Astrocyte (in vitro differentiated cells and primary cell): ENCODE measurements around the gene TMCC1. TPM values are rescaled to one million over a fixed set of nuclear protein-coding genes. Genes with fewer than 3 reads are reported as not detected.
A peak's percentile ranks its signal among the peaks of the same experiment; 100 is the strongest.

Experiments
- DNase-seq: peaks from one replicate; pipeline ENCODE4 v3.0.0-alpha.2; 2010; ENCODE audit warnings: low read depth
- FAIRE-seq: peaks from 2 replicates; lab custom pipeline; 2011; peaks lifted over from hg19 to GRCh38; lab: Jason Lieb, UNC
- H2AFZ ChIP-seq: 2 replicates; pipeline ENCODE4 v1.6.0; 2012; ENCODE audit warnings: low read depth, low read length, inconsistent platforms
- H3K27ac ChIP-seq: 2 replicates; pipeline ENCODE4 v1.5.1; 2011; ENCODE audit warnings: low read depth, low read length, inconsistent platforms
- H3K27me3 ChIP-seq: 2 replicates; pipeline ENCODE4 v1.6.0; 2011; ENCODE audit warnings: low read length, inconsistent platforms; ENCODE audit not compliant: insufficient read depth
- H3K36me3 ChIP-seq: 2 replicates; pipeline ENCODE4 v1.5.1; 2011; ENCODE audit warnings: low read length, inconsistent platforms; ENCODE audit not compliant: insufficient read depth
- H3K4me1 ChIP-seq: 2 replicates; pipeline ENCODE4 v1.5.1; 2011; ENCODE audit warnings: low read length, inconsistent platforms; ENCODE audit not compliant: insufficient read depth
- H3K4me2 ChIP-seq: 2 replicates; pipeline ENCODE4 v1.6.0; 2012; ENCODE audit warnings: low read length, inconsistent platforms
- H3K4me3 ChIP-seq: 2 replicates; pipeline ENCODE4 v1.5.1; 2011; ENCODE audit warnings: low read depth, mild to moderate bottlenecking, low read length, inconsistent platforms; ENCODE audit not compliant: insufficient read depth
- H3K79me2 ChIP-seq: 2 replicates; pipeline ENCODE4 v1.6.0; 2012; ENCODE audit warnings: mild to moderate bottlenecking, low read length, inconsistent platforms; ENCODE audit not compliant: insufficient read depth
- H3K9ac ChIP-seq: 2 replicates; pipeline ENCODE4 v1.6.0; 2012; ENCODE audit warnings: mild to moderate bottlenecking, low read length, inconsistent platforms
- H3K9me3 ChIP-seq: 2 replicates; pipeline ENCODE4 v1.5.1; 2012; ENCODE audit warnings: low read depth, mild to moderate bottlenecking, low read length, inconsistent platforms; ENCODE audit not compliant: insufficient read depth
- H4K20me1 ChIP-seq: 2 replicates; pipeline ENCODE4 v1.6.0; 2012; ENCODE audit warnings: low read length, inconsistent platforms; ENCODE audit not compliant: insufficient read depth
- H3K27ac Mint-ChIP-seq: one replicate; pipeline ENCODE4 v1.8.0; 2021; ENCODE audit warnings: mild to moderate bottlenecking, mixed read lengths; ENCODE audit not compliant: unreplicated experiment
- H3K27me3 Mint-ChIP-seq: one replicate; pipeline ENCODE4 v1.8.0; 2021; ENCODE audit warnings: low read depth, mixed read lengths; ENCODE audit not compliant: unreplicated experiment
- H3K36me3 Mint-ChIP-seq: one replicate; pipeline ENCODE4 v1.8.0; 2021; ENCODE audit warnings: low read depth, mixed read lengths; ENCODE audit not compliant: unreplicated experiment
- H3K4me1 Mint-ChIP-seq: one replicate; pipeline ENCODE4 v1.8.0; 2021; ENCODE audit warnings: low read depth, mixed read lengths; ENCODE audit not compliant: unreplicated experiment
- H3K4me3 Mint-ChIP-seq: one replicate; pipeline ENCODE4 v1.8.0; 2021; ENCODE audit warnings: mild to moderate bottlenecking, moderate library complexity, mixed read lengths; ENCODE audit not compliant: unreplicated experiment
- H3K9me3 Mint-ChIP-seq: one replicate; pipeline ENCODE4 v1.8.0; 2021; ENCODE audit warnings: mild to moderate bottlenecking, mixed read lengths; ENCODE audit not compliant: unreplicated experiment
- CTCF ChIP-seq: IDR thresholded peaks from 2 replicates; pipeline ENCODE4 v1.5.1; 2011; ENCODE audit warnings: low read depth, mild to moderate bottlenecking, inconsistent platforms, low read length, moderate library complexity; ENCODE audit not compliant: insufficient read depth
- EZH2 ChIP-seq: IDR thresholded peaks from 2 replicates; pipeline ENCODE4 v1.6.1; 2012; ENCODE audit warnings: mild to moderate bottlenecking, low read length, inconsistent platforms; ENCODE audit not compliant: insufficient read depth
- total RNA-seq: library from RNA; stranded (reverse); gene quantifications from 2 replicates; pipeline ENCODE4 v1.2.1, GENCODE V29; 2021

Gene TMCC1
- total RNA-seq, 1 donor from 2014 or later: 37.9 TPM

GRCh38 chr3:129650256-129650872 is 243.1 kb downstream of the TMCC1 start:
- TF ChIP-seq CTCF (peak; percentile 63), EZH2 (no peak)
- H3K9ac ChIP-seq: peak overlapping the region; percentile 33
- peak overlapping the region; percentile 54 for H3K27ac Mint-ChIP-seq
- H2AFZ ChIP-seq: no peak overlapping the region
- FAIRE-seq (no peak), DNase-seq (peak; percentile 74)
- no peaks in the 10 kb centered on the region for H3K9me3 ChIP-seq
- no peak overlapping the region for H3K4me3 ChIP-seq
- peak overlapping the region; percentile 42 for H3K4me2 ChIP-seq
- peaks cover 23% of the 10 kb centered on the region for H3K4me1 ChIP-seq
- no peaks in the 10 kb centered on the region for H3K36me3 ChIP-seq
- H3K36me3 Mint-ChIP-seq: peaks cover 2% of the 10 kb centered on the region
- no peak overlapping the region for H3K4me3 Mint-ChIP-seq
- no peak overlapping the region for H3K27ac ChIP-seq
- H3K4me1 Mint-ChIP-seq: peaks cover 43% of the 10 kb centered on the region
- no peaks in the 10 kb centered on the region for H3K9me3 Mint-ChIP-seq
- H4K20me1 ChIP-seq: no peaks in the 10 kb centered on the region
- peaks cover 2% of the 10 kb centered on the region for H3K79me2 ChIP-seq
- H3K27me3 ChIP-seq: no peaks in the 10 kb centered on the region
- H3K27me3 Mint-ChIP-seq: no peaks in the 10 kb centered on the region

DNA sequence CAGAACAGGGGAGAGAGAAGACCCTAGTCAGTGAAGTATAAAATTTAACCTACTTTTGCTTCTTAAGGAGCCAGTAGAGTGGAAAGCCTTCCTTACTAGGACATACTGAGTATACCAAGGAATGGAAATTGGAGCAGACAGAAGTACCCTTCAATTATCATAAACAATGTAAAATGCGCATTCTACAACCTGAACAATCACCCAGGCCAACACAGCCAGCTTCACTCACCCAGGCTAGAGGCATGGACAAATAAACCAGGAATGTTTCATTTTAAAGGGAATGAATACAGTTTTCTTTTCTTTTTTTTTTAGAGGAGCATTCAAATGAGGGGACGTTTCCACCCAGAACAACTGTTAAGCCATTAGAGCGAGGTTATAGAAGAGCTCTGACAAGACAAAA is 245.1 kb downstream of the TMCC1 start:
- no peak for TF ChIP-seq EZH2
- TF ChIP-seq CTCF: no peak
- H3K27ac ChIP-seq: no peak overlapping the region
- no peaks in the 10 kb centered on the region for H3K9me3 ChIP-seq
- no peak for FAIRE-seq
- H2AFZ ChIP-seq: no peak overlapping the region
- peaks cover 2% of the 10 kb centered on the region for H3K36me3 Mint-ChIP-seq
- H3K4me3 Mint-ChIP-seq: no peak overlapping the region
- H3K4me1 Mint-ChIP-seq: peaks cover 29% of the 10 kb centered on the region
- no peak for DNase-seq
- H3K36me3 ChIP-seq: no peaks in the 10 kb centered on the region
- H3K4me2 ChIP-seq: no peak overlapping the region
- no peaks in the 10 kb centered on the region for H4K20me1 ChIP-seq
- H3K27me3 Mint-ChIP-seq: no peaks in the 10 kb centered on the region
- H3K79me2 ChIP-seq: no peaks in the 10 kb centered on the region
- no peak overlapping the region for H3K9ac ChIP-seq
- no peak overlapping the region for H3K27ac Mint-ChIP-seq
- H3K4me3 ChIP-seq: no peak overlapping the region
- no peaks in the 10 kb centered on the region for H3K9me3 Mint-ChIP-seq
- H3K4me1 ChIP-seq: peaks cover 18% of the 10 kb centered on the region
- H3K27me3 ChIP-seq: no peaks in the 10 kb centered on the region

- no peak overlapping the region for H3K27ac Mint-ChIP-seq
- peaks cover 3% of the 10 kb centered on the region for H3K4me1 ChIP-seq
- no peaks in the 10 kb centered on the region for H3K79me2 ChIP-seq
- no peaks in the 10 kb centered on the region for H4K20me1 ChIP-seq
- H3K27me3 ChIP-seq: no peaks in the 10 kb centered on the region
- no peak overlapping the region for H3K4me3 Mint-ChIP-seq
- no peaks in the 10 kb centered on the region for H3K9me3 ChIP-seq
- no peaks in the 10 kb centered on the region for H3K27me3 Mint-ChIP-seq
- H3K9ac ChIP-seq: no peak overlapping the region
- no peaks in the 10 kb centered on the region for H3K36me3 ChIP-seq
- H3K4me3 ChIP-seq: no peak overlapping the region
- TF ChIP-seq CTCF: no peak
- TF ChIP-seq EZH2: no peak
- H2AFZ ChIP-seq: no peak overlapping the region
- peaks cover 2% of the 10 kb centered on the region for H3K36me3 Mint-ChIP-seq
- no peak overlapping the region for H3K27ac ChIP-seq
- DNase-seq: no peak
- H3K4me2 ChIP-seq: no peak overlapping the region
- no peaks in the 10 kb centered on the region for H3K9me3 Mint-ChIP-seq
- peaks cover 2% of the 10 kb centered on the region for H3K4me1 Mint-ChIP-seq
- FAIRE-seq: no peak
Observed at GRCh38 chr3:129645286-129645685, 248.2 kb downstream of the TMCC1 start.
